ENCODE measurements around the gene PRR5L. TPM values are rescaled to one million over a fixed set of nuclear protein-coding genes. Genes with fewer than 3 reads are reported as not detected.
"Not testable (repeated sequence)": the region's sequence is repeated elsewhere in the genome, so short reads cannot be mapped to it uniquely, and the experiment has no call there.

The PRR5L gene
- total RNA-seq, 1 donor from 2014 or later = 122 TPM

GRCh38 chr11:36478700-36479329, 182.7 kb downstream of the PRR5L start:
- H3K4me1 Mint-ChIP-seq (ENCODE audit: unreplicated experiment) = no peaks in the 10 kb centered on the region
- no peak for TF ChIP-seq CTCF (IDR thresholded peaks at IDR 0.05; ENCODE audit: unreplicated experiment)
- no peak overlapping the region for H3K27ac Mint-ChIP-seq (ENCODE audit: unreplicated experiment)
- H3K27me3 Mint-ChIP-seq (ENCODE audit: unreplicated experiment) = peaks cover 1% of the 10 kb centered on the region
- peak; percentile 33 for DNase-seq (ENCODE audit: low spot score)
- no peaks in the 10 kb centered on the region for H3K36me3 Mint-ChIP-seq (ENCODE audit: low read depth, unreplicated experiment)
- no peaks in the 10 kb centered on the region for H3K9me3 Mint-ChIP-seq (ENCODE audit: unreplicated experiment)
- no peak overlapping the region for H3K4me3 Mint-ChIP-seq (ENCODE audit: unreplicated experiment)

GRCh38 chr11:36480833-36481232, 184.7 kb downstream of the PRR5L start:
- no peak for TF ChIP-seq CTCF (IDR thresholded peaks at IDR 0.05; ENCODE audit: unreplicated experiment)
- DNase-seq (ENCODE audit: low spot score) = no peak
- Mint-ChIP-seq H3K27me3 (ENCODE audit: unreplicated experiment) (peaks cover 1% of the 10 kb centered on the region), H3K27ac (ENCODE audit: unreplicated experiment) (no peak overlapping the region), H3K4me1 (ENCODE audit: unreplicated experiment) (no peaks in the 10 kb centered on the region), H3K9me3 (ENCODE audit: unreplicated experiment) (no peaks in the 10 kb centered on the region), H3K36me3 (ENCODE audit: low read depth, unreplicated experiment) (peaks cover 3% of the 10 kb centered on the region), H3K4me3 (ENCODE audit: unreplicated experiment) (no peak overlapping the region)

- H3K4me1 Mint-ChIP-seq (ENCODE audit: unreplicated experiment); DNase-seq (ENCODE audit: low spot score); H3K36me3 Mint-ChIP-seq (ENCODE audit: low read depth, unreplicated experiment); H3K27ac Mint-ChIP-seq (ENCODE audit: unreplicated experiment); H3K27me3 Mint-ChIP-seq (ENCODE audit: unreplicated experiment); H3K9me3 Mint-ChIP-seq (ENCODE audit: unreplicated experiment); H3K4me3 Mint-ChIP-seq (ENCODE audit: unreplicated experiment): not testable (repeated sequence)
Observed at GRCh38 chr11:36483042-36483441, 187.0 kb downstream of the PRR5L start.

- DNase-seq (ENCODE audit: low spot score) = no peak
- Mint-ChIP-seq H3K4me1 (ENCODE audit: unreplicated experiment) (peaks cover 10% of the 10 kb centered on the region), H3K4me3 (ENCODE audit: unreplicated experiment) (no peak overlapping the region), H3K27me3 (ENCODE audit: unreplicated experiment) (no peaks in the 10 kb centered on the region), H3K36me3 (ENCODE audit: low read depth, unreplicated experiment) (peaks cover 21% of the 10 kb centered on the region), H3K27ac (ENCODE audit: unreplicated experiment) (no peak overlapping the region), H3K9me3 (ENCODE audit: unreplicated experiment) (no peaks in the 10 kb centered on the region)
- no peak for TF ChIP-seq CTCF (IDR thresholded peaks at IDR 0.05; ENCODE audit: unreplicated experiment)
Observed at GRCh38 chr11:36485298-36486002, 189.4 kb downstream of the PRR5L start.

- no peak for TF ChIP-seq CTCF (IDR thresholded peaks at IDR 0.05; ENCODE audit: unreplicated experiment)
- H3K27me3 Mint-ChIP-seq (ENCODE audit: unreplicated experiment) = peaks cover 2% of the 10 kb centered on the region
- DNase-seq (ENCODE audit: low spot score) = no peak
- peaks cover 33% of the 10 kb centered on the region for H3K36me3 Mint-ChIP-seq (ENCODE audit: low read depth, unreplicated experiment)
- H3K4me1 Mint-ChIP-seq (ENCODE audit: unreplicated experiment) = peaks cover 10% of the 10 kb centered on the region
- H3K4me3 Mint-ChIP-seq (ENCODE audit: unreplicated experiment) = peak overlapping the region; percentile 57
- peak overlapping the region; percentile 31 for H3K27ac Mint-ChIP-seq (ENCODE audit: unreplicated experiment)
- no peaks in the 10 kb centered on the region for H3K9me3 Mint-ChIP-seq (ENCODE audit: unreplicated experiment)
Observed at GRCh38 chr11:36487619-36488018, 191.5 kb downstream of the PRR5L start.
